Calu3 (cell line): ENCODE data around the gene UBE2L6. TPM values are rescaled to one million over a fixed set of nuclear protein-coding genes. Genes with fewer than 3 reads are reported as not detected.

Source experiments
- BruUV-seq: library from RNA; stranded (reverse); fragments of 400-500 nt; replicated peaks from 2 replicates; lab custom pipeline; 2021; lab: Mats Ljungman, UMichigan
- CTCF ChIA-PET: fragments of 300-600 bp; sonication (Branson Sonifier 250); formaldehyde crosslinking; loops from one replicate; lab custom pipeline; 2022; ENCODE audit warnings: antibody characterized with exemption; lab: Charles Lee
- DNase-seq: peaks from one replicate; pipeline ENCODE4 v3.0.0; 2022
- H3K27ac Mint-ChIP-seq: one replicate; pipeline ENCODE4 v1.8.0; 2022; ENCODE audit warnings: mixed read lengths; ENCODE audit not compliant: unreplicated experiment
- H3K27me3 Mint-ChIP-seq: one replicate; pipeline ENCODE4 v1.8.0; 2022; ENCODE audit warnings: mixed read lengths; ENCODE audit not compliant: unreplicated experiment
- H3K36me3 Mint-ChIP-seq: one replicate; pipeline ENCODE4 v1.8.0; 2022; ENCODE audit warnings: mild to moderate bottlenecking, moderate library complexity, mixed read lengths; ENCODE audit not compliant: insufficient read depth, unreplicated experiment
- H3K4me1 Mint-ChIP-seq: one replicate; pipeline ENCODE4 v1.8.0; 2022; ENCODE audit warnings: mild to moderate bottlenecking, low read depth, mixed read lengths; ENCODE audit not compliant: unreplicated experiment
- H3K4me3 Mint-ChIP-seq: one replicate; pipeline ENCODE4 v1.8.0; 2022; ENCODE audit warnings: mild to moderate bottlenecking, low read depth, moderate library complexity, mixed read lengths; ENCODE audit not compliant: unreplicated experiment
- H3K9me3 Mint-ChIP-seq: one replicate; pipeline ENCODE4 v1.8.0; 2022; ENCODE audit warnings: low read depth, mixed read lengths; ENCODE audit not compliant: unreplicated experiment
- intact Hi-C: fragments of 100-400 bp; cut with micrococcal nuclease; formaldehyde crosslinking; loops from one replicate; pipeline ENCODE4 v1.10.0; 2022; ENCODE audit not compliant: unreplicated experiment
- total RNA-seq: library from RNA; stranded (reverse); gene quantifications from 2 replicates; pipeline ENCODE4 v1.2.3, GENCODE V29; 2022
- TF ChIP-seq, protein P1 (sequence below): fragments of 200-600 bp; IDR thresholded peaks from one replicate; pipeline ENCODE4 v1.8.0; 2022; ENCODE audit warnings: antibody characterized with exemption; ENCODE audit not compliant: unreplicated experiment

UBE2L6 gene
- total RNA-seq, 1 experiment from 2014 or later: 80.8 TPM

DNA sequence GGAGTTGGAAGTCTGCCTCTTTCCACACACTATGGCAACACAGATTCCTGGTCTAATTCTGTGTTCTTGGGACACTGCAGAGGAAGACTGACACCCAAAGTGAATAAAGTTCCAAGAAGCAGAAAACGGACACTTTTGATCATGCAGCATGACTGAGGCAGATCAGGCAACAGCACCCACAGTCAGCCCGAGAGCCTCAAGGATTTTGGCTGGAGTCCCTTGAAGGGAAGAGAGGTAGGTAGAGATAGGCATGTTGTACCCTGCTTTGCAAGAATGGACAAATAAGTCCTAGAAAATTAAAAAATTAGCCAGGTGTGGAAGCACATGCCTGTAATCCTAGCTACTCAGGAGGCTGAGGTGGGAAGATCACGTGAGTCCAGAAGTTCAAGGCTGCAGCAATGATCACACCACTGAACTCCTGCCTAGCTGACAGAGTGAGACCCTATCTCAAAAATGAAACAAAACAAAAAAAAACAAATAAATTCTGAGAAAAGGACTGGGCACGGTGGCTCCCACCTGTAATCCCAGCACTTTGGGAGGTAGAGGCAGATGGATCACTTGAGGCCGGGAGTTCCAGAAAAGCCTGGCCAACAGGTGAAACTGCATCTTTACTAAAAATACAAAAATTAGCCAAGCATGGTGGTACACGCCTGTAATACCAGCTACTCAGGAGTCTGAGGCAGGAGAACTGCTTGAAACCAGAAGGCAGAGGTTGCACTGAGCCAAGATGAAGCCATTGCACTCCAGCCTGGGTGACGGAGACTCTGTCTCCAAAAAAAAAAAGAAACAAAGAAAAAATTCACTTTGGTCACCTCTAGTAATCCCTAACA, 58.9 kb downstream of the UBE2L6 start:
- no peak overlapping the region for H3K27ac Mint-ChIP-seq
- no peaks in the 10 kb centered on the region for H3K27me3 Mint-ChIP-seq
- CTCF ChIA-PET: no interaction called here
- peaks cover 8% of the 10 kb centered on the region for H3K4me1 Mint-ChIP-seq
- H3K4me3 Mint-ChIP-seq: no peak overlapping the region
- DNase-seq: no peak
- TF ChIP-seq, protein P1, sequence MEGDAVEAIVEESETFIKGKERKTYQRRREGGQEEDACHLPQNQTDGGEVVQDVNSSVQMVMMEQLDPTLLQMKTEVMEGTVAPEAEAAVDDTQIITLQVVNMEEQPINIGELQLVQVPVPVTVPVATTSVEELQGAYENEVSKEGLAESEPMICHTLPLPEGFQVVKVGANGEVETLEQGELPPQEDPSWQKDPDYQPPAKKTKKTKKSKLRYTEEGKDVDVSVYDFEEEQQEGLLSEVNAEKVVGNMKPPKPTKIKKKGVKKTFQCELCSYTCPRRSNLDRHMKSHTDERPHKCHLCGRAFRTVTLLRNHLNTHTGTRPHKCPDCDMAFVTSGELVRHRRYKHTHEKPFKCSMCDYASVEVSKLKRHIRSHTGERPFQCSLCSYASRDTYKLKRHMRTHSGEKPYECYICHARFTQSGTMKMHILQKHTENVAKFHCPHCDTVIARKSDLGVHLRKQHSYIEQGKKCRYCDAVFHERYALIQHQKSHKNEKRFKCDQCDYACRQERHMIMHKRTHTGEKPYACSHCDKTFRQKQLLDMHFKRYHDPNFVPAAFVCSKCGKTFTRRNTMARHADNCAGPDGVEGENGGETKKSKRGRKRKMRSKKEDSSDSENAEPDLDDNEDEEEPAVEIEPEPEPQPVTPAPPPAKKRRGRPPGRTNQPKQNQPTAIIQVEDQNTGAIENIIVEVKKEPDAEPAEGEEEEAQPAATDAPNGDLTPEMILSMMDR: no peak
- intact Hi-C loops: no loop called here
- BruUV-seq: no TSS peak
- H3K36me3 Mint-ChIP-seq: peaks cover 4% of the 10 kb centered on the region
- H3K9me3 Mint-ChIP-seq: no peaks in the 10 kb centered on the region

DNA sequence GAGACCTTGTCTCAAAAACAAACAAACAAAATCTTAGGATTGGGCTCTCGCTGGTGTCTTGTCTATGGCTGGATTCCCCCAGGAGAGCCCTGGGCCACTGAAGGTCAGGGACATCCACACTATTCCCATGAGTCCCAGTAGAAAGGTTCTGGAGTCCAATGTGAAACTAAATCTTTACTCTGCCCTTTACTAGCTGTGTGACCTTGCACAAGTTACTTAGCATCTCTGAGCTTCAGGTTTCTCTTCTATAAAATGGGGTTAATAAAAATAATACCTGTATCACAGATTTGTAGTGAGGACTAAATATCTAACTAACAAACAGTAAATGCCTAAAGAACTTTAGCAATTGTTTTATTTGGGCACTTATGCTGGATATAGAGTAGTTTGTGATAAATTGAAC, 61.0 kb downstream of the UBE2L6 start:
- no TSS peak for BruUV-seq

DNA sequence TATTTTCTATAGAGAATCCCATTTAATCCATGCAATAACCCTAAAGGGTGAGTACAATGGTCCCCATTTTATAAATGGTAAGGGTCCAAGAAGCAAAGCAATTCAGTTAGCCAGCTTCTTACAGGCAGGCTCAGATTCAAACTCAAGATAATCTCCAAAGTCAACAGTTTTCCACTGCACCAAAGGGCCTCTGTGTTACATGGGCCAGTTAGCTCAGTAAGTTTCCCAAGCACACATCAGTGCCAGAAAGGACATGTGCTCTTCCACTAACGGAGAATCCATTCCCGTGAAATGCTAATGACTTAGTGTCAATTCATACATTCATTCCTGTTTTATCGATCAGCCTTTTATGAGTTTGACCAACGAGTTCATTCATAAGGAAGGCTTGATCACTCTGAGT, 63.0 kb downstream of the UBE2L6 start:
- no peaks in the 10 kb centered on the region for H3K27me3 Mint-ChIP-seq
- TF ChIP-seq, protein P1: no peak
- no peak overlapping the region for H3K27ac Mint-ChIP-seq
- intact Hi-C loops: no loop called here
- DNase-seq: no peak
- CTCF ChIA-PET: no interaction called here
- no TSS peak for BruUV-seq
- no peak overlapping the region for H3K4me3 Mint-ChIP-seq
- peaks cover 23% of the 10 kb centered on the region for H3K4me1 Mint-ChIP-seq
- peaks cover 9% of the 10 kb centered on the region for H3K36me3 Mint-ChIP-seq
- H3K9me3 Mint-ChIP-seq: no peaks in the 10 kb centered on the region

More for the DNA sequence above, 61.0 kb downstream of the UBE2L6 start:
- no peak for DNase-seq
- H3K27me3 Mint-ChIP-seq: no peaks in the 10 kb centered on the region
- peaks cover 13% of the 10 kb centered on the region for H3K4me1 Mint-ChIP-seq
- intact Hi-C loops: no loop called here
- TF ChIP-seq, protein P1: no peak
- no peak overlapping the region for H3K4me3 Mint-ChIP-seq
- CTCF ChIA-PET: interaction anchor here (1.1 to 1.2 kb wide), 2 partner anchors 13 kb away, joined by 4 to 5 read pairs; no protein-coding TSS in a partner anchor
- H3K27ac Mint-ChIP-seq: no peak overlapping the region
- peaks cover 4% of the 10 kb centered on the region for H3K36me3 Mint-ChIP-seq
- H3K9me3 Mint-ChIP-seq: no peaks in the 10 kb centered on the region

DNA sequence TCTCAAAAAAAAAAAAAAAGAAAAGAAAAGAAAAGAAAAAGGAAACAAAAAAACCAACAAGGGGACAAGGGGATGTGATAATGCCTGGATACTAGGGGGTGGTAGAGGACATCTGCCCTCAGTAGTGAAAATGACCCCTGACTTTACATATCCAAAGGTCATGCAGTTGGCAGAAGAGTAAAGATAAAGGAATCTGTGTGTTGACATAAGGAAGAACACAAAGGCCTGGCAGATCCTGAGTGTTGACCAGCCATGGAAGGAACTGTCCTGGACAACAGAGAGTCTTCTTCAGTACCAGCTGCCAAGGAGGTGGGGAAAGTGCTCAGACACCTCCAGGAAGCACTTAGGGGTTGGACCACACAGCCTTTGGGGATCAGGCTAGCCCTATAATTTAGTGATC, 64.6 kb downstream of the UBE2L6 start:
- H3K27me3 Mint-ChIP-seq: no peaks in the 10 kb centered on the region
- H3K36me3 Mint-ChIP-seq: peaks cover 13% of the 10 kb centered on the region
- CTCF ChIA-PET: interaction anchor here (0.6 to 2.1 kb wide), 2 partner anchors 9 to 12 kb away, joined by 3 to 11 read pairs; no protein-coding TSS in a partner anchor
- intact Hi-C loops: no loop called here
- TF ChIP-seq, protein P1: no peak
- no TSS peak for BruUV-seq
- peaks cover 31% of the 10 kb centered on the region for H3K4me1 Mint-ChIP-seq
- no peak overlapping the region for H3K27ac Mint-ChIP-seq
- DNase-seq: no peak
- H3K4me3 Mint-ChIP-seq: no peak overlapping the region
- no peaks in the 10 kb centered on the region for H3K9me3 Mint-ChIP-seq
